HG03521 (cell line): ENCODE data around the gene ST3GAL3.
A peak's percentile ranks its signal among the peaks of the same experiment; 100 is the strongest.

ENCODE experiments used
- ATAC-seq: cut with Tn5 transposase; IDR thresholded peaks from one replicate; pipeline ENCODE4 v1.9.1; 2021; ENCODE audit warnings: mild to moderate bottlenecking, moderate library complexity; ENCODE audit not compliant: unreplicated experiment

The ST3GAL3 gene, protein sequence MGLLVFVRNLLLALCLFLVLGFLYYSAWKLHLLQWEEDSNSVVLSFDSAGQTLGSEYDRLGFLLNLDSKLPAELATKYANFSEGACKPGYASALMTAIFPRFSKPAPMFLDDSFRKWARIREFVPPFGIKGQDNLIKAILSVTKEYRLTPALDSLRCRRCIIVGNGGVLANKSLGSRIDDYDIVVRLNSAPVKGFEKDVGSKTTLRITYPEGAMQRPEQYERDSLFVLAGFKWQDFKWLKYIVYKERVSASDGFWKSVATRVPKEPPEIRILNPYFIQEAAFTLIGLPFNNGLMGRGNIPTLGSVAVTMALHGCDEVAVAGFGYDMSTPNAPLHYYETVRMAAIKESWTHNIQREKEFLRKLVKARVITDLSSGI

DNA sequence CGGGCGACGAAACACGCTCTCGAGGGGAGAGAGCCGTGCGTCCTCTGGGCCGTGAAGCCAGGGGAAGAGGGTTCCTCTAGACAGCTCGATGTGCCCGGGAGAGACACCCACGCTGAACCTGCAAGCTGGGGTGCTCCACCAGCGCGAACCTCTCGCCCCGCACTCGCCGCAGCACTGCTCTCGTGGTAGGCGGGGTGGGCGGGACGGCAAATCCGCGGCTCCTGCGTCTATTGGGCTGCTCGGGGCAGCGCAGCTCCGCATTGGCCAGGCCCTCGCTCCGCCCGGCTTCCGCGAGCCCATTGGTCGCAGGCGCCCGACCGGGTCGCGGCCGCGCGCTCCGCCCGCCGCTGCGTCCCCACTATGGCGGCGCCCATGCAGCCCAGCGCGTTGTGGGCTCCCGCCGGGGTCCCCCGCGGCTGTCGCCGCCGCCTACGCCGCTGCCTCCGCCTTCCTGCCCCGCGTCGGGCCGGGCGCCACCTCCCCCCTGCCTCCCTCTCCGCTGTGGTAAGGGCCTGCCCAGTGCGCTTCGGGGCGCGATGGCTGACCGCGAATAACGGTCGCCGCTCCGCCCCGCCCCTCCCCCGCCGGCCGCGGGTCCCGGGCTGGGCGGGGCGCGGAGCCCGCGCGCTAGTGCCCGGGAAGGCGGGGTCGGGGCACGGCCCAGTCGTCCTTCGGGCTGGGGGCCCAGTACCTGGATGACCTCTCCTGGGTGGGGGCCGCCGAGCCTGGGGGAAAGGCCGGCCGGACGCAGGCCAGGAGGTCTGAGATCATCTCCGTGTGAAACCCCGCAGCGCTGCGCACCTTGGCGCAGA is at the start of gene ST3GAL3:
TSS of gene ST3GAL3 (plus strand) at position 347 of the 812 bp plus-strand sequence. CDS start 28,727 bp downstream, outside the sequence.
- peak; percentile 94 for ATAC-seq

GRCh38 chr1:43659212-43660166 is 47.8 kb upstream of the ST3GAL3 start:
- no peak for ATAC-seq

GRCh38 chr1:43660355-43660754 is 47.0 kb upstream of the ST3GAL3 start:
- ATAC-seq, result no peak

DNA sequence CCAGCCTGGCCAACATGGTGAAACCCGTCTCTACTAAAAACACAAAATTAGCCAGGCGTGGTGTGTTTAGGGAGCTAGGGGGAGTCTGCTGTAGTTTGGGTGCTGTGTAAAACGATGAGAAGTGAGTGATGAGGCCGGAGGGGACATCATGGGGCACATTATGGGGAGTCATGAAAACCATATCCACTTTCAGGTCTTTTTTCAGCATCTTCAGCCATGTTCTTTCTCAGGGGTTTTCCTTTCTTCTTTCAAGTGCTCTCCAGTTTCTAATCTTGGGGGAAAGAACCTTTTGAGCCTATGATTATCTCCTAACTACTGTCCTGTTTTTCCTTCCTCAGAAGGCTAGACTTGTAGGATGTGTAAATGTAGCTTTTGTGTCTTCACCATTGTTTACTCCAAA is 43.0 kb upstream of the ST3GAL3 start:
- no peak for ATAC-seq

DNA sequence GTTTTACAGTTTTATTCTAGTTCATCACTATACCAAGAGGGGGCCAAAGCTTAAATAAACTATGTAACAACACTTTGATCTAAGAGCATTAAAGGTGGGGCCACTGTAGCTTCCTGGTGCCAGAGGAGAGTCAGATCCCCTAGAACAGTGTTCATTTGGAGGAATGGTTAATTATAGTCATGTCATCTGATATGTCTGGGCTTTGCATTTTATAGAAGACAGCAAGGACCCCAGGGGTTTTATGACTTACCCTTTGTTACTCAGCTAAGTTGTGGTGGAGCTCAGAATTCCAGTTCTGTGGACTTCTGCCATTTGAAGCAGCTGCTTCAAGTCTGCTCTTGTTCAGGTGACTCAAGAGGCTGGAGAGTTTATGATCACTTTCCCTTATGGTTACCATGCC is 40.7 kb upstream of the ST3GAL3 start:
- ATAC-seq, result no peak

GRCh38 chr1:43668956-43669355 is 38.4 kb upstream of the ST3GAL3 start:
- ATAC-seq, result no peak

- no peak for ATAC-seq
Observed at GRCh38 chr1:43669878-43670277, 37.5 kb upstream of the ST3GAL3 start.

GRCh38 chr1:43671193-43671592 is 36.1 kb upstream of the ST3GAL3 start:
- no peak for ATAC-seq

DNA sequence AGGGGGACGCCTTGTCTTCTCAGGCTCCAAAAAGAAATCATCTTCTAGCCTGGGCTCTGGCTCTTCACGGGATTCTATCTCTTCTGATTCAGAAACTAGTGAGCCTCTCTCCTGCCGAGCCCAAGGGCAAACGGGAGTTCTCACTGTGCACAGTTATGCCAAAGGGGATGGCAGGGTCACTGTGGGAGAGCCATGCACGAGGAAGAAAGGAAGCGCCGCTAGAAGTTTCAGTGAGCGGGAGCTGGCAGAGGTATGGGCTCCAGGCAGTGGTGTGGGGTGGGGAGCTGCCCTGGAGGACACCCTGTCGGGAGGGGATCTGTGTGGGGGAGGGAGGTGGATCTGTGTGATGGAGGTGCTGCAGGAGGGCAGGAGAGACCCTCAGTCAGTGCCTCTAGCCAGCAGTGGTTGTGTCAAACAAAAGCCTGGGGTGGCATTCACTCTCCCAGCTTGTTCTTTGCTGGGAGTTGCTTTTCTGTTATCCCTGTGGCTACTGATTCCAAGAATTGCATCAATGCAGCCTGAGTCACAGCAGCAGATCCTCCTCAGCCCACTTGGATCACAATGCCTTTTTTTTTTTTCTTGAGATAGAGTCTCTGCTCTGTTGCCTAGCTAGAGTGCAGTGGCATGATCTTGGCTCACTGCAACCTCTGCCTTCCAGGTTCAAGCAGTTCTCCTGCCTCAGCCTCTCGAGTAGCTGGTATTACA is 35.6 kb upstream of the ST3GAL3 start:
- no peak for ATAC-seq

- ATAC-seq, result no peak
Observed at GRCh38 chr1:43673261-43673660, 34.1 kb upstream of the ST3GAL3 start.

GRCh38 chr1:43678940-43679339 is 28.4 kb upstream of the ST3GAL3 start:
- ATAC-seq, result no peak

DNA sequence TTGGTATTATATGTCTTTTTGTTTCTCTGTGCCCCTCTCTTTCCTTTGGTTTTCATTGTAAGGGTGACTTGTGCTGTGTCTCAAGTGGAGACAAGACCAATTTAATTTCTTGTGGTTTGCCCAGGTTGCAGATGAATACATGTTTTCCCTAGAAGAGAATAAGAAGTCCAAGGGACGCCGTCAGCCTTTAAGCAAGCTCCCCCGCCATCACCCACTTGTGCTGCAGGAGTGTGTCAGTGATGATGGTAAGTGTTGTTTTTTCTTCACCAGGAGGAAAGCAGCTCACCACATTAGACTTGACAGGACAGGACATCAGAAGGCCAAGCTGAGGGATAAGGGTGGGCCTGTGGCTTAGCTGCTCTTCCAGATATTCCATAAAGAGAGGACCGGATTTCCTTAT is 23.8 kb upstream of the ST3GAL3 start:
- no peak for ATAC-seq

GRCh38 chr1:43686801-43687200 is 20.5 kb upstream of the ST3GAL3 start:
- no peak for ATAC-seq

DNA sequence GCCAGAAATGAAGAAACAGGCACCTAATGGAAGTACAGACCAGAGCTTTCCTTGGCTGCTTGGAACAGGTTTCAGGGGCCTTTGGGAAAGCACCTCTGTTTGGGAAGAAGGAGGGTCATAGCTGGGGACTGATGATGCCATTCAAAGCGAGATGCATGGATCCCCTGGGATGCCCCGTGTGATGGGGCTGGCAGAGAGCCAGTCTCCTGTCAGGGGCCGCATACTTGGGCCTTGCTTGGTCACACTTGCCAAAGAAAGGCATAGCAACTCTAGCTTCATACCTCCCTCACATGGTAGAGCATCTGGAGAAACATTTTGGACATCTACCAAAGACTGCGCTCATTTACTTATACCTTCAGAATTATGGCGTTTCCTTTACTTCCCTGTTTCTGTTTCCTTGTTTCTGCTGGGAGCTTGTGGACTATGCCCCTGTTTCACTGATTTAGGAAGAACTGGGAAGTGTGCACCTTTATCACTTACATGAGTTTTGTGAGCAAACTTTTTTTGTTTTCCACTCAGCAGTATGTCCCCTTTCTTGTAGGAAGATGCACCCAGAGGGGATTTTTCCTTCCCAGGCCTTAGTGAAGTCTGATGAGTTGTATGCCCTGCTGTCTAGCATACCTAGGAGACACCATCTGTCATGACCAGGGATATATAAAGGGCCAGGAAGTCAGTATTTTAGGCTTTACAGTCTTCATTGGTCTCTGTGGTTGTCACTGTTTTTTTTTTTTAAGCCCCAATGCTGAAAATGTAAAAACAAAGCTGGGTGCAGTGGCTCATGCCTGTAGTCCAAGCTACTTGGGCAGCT is 19.8 kb upstream of the ST3GAL3 start:
- ATAC-seq, result no peak

GRCh38 chr1:43688109-43688387 is 19.3 kb upstream of the ST3GAL3 start:
- no peak for ATAC-seq

DNA sequence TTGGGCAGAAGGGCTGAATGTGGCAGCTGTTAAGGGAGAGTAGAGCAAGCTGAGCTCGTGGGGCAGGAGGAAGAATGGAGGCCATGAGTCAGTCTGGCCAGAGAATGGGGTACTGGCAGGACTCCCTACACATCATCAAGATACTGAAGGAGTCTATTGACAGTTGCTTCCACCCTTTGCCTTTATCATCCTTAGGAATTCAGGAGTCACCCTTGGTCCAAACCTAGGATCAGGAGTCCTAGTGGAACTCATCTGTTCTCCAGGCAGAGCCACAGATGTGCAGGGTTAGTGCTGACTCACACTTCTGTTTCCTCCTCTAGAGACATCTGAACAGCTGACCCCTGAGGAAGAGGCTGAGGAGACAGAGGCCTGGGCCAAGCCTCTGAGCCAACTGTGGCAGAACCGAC is 18.7 kb upstream of the ST3GAL3 start:
- no peak for ATAC-seq

- ATAC-seq, result no peak
Observed at GRCh38 chr1:43689289-43689688, 18.0 kb upstream of the ST3GAL3 start.

GRCh38 chr1:43691871-43692815 is 15.2 kb upstream of the ST3GAL3 start:
- ATAC-seq, result no peak

DNA sequence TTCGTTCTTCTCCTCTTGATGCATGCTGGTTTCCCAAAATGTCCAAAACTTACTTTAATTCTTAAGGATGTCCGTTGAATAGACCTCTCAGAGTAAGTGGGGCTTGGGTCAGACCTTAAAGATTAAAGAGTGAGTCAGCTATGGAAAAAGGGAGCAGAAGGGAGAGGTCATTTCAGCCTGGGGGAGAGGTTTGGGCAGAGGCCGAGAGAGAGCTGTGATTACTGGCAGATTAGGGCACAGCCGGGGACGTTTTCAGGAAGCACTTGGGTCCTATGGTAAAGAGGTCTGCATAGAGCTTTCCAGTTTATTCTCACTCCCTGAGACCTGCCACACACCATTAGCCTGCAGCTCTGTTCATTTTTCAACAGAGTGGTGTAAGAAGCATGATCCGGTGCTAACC is 14.0 kb upstream of the ST3GAL3 start:
- ATAC-seq, result no peak
